Measurements from ENCODE around the gene DENND2A.
"Not testable (repeated sequence)": the region's sequence is repeated elsewhere in the genome, so short reads cannot be mapped to it uniquely, and the experiment has no call there.

The DENND2A gene

GRCh38 chr7:140553236-140553635 lies 87.4 kb downstream of the DENND2A start:
- DNase-seq, result not testable (repeated sequence)

GRCh38 chr7:140552240-140552679 lies 88.4 kb downstream of the DENND2A start:
- DNase-seq, result no peak

GRCh38 chr7:140551355-140552239 lies 89.0 kb downstream of the DENND2A start:
- no peak for DNase-seq

GRCh38 chr7:140546947-140547346 lies 93.7 kb downstream of the DENND2A start:
- DNase-seq, result no peak

- no peak for DNase-seq
These were observed 96.2 kb downstream of the DENND2A start for GRCh38 chr7:140544388-140544826.

- peak in 4 of 58 donors; percentile 2 to 6 (median 4) for DNase-seq
These were observed 98.4 kb downstream of the DENND2A start for GRCh38 chr7:140542228-140542603.

GRCh38 chr7:140541513-140542227 lies 98.9 kb downstream of the DENND2A start:
- no peak for DNase-seq

GRCh38 chr7:140541176-140541512 lies 99.5 kb downstream of the DENND2A start:
- no peak for DNase-seq

- DNase-seq, result no peak
These were observed 100.4 kb downstream of the DENND2A start for GRCh38 chr7:140540136-140540777.

- DNase-seq, result no peak
These were observed 101.2 kb downstream of the DENND2A start for GRCh38 chr7:140539461-140539860.

- no peak for DNase-seq
These were observed 102.7 kb downstream of the DENND2A start for GRCh38 chr7:140537750-140538482.

GRCh38 chr7:140534743-140535142 lies 105.9 kb downstream of the DENND2A start:
- DNase-seq, result no peak

- DNase-seq, result no peak
These were observed 107.2 kb downstream of the DENND2A start for GRCh38 chr7:140533394-140533872.

- DNase-seq, result not testable (repeated sequence)
These were observed 111.2 kb downstream of the DENND2A start for GRCh38 chr7:140529428-140529827.

GRCh38 chr7:140526787-140527664 lies 113.6 kb downstream of the DENND2A start:
- no peak for DNase-seq

GRCh38 chr7:140526214-140526613 lies 114.4 kb downstream of the DENND2A start:
- no peak for DNase-seq

- DNase-seq, result no peak
These were observed 114.9 kb downstream of the DENND2A start for GRCh38 chr7:140525743-140526142.

GRCh38 chr7:140521421-140521820 lies 119.2 kb downstream of the DENND2A start:
- DNase-seq, result no peak

- DNase-seq, result no peak
These were observed 121.6 kb downstream of the DENND2A start for GRCh38 chr7:140519007-140519399.

GRCh38 chr7:140518370-140519006 lies 122.1 kb downstream of the DENND2A start:
- no peak for DNase-seq
